ENCODE results near the gene PPIL6.
A peak's percentile ranks its signal among the peaks of the same experiment; 100 is the strongest.

PPIL6 gene

GRCh38 chr6:109441069-109441816 lies 815 bp upstream of the PPIL6 start:
- H3K27me3 ChIP-seq (replicated peaks; ENCODE audit: control insufficient read depth, insufficient read depth, low read length): no peaks in the 10 kb centered on the region
- peak; percentile 30 for TF ChIP-seq CTCF (IDR thresholded peaks at IDR 0.05; ENCODE audit: insufficient read depth, low read length, poor library complexity, severe bottlenecking)
- peaks cover 31% of the 10 kb centered on the region for H3K36me3 ChIP-seq (ENCODE audit: control insufficient read depth, insufficient read depth, low read length)
- peak overlapping the region; percentile 87 for H3K4me3 ChIP-seq (replicated peaks; ENCODE audit: low read depth, low read length)
- no peak for DNase-seq (ENCODE audit: extremely low read depth, insufficient read length)

GRCh38 chr6:109436041-109436440 lies 4.4 kb downstream of the PPIL6 start:
- no peak overlapping the region for H3K4me3 ChIP-seq (replicated peaks; ENCODE audit: low read depth, low read length)
- H3K36me3 ChIP-seq (ENCODE audit: control insufficient read depth, insufficient read depth, low read length): no peaks in the 10 kb centered on the region
- no peaks in the 10 kb centered on the region for H3K27me3 ChIP-seq (replicated peaks; ENCODE audit: control insufficient read depth, insufficient read depth, low read length)
- TF ChIP-seq CTCF (IDR thresholded peaks at IDR 0.05; ENCODE audit: insufficient read depth, low read length, poor library complexity, severe bottlenecking): no peak
- DNase-seq (ENCODE audit: extremely low read depth, insufficient read length): no peak

GRCh38 chr6:109434456-109434855 lies 6.0 kb downstream of the PPIL6 start:
- Histone ChIP-seq H3K4me3 (replicated peaks; ENCODE audit: low read depth, low read length) (no peak overlapping the region), H3K27me3 (replicated peaks; ENCODE audit: control insufficient read depth, insufficient read depth, low read length) (no peaks in the 10 kb centered on the region), H3K36me3 (ENCODE audit: control insufficient read depth, insufficient read depth, low read length) (no peaks in the 10 kb centered on the region)
- no peak for DNase-seq (ENCODE audit: extremely low read depth, insufficient read length)
- TF ChIP-seq CTCF (IDR thresholded peaks at IDR 0.05; ENCODE audit: insufficient read depth, low read length, poor library complexity, severe bottlenecking): no peak

GRCh38 chr6:109429496-109429895 lies 10.9 kb downstream of the PPIL6 start:
- DNase-seq (ENCODE audit: extremely low read depth, insufficient read length): no peak
- Histone ChIP-seq H3K4me3 (replicated peaks; ENCODE audit: low read depth, low read length) (no peak overlapping the region), H3K27me3 (replicated peaks; ENCODE audit: control insufficient read depth, insufficient read depth, low read length) (no peaks in the 10 kb centered on the region), H3K36me3 (ENCODE audit: control insufficient read depth, insufficient read depth, low read length) (no peaks in the 10 kb centered on the region)
- TF ChIP-seq CTCF (IDR thresholded peaks at IDR 0.05; ENCODE audit: insufficient read depth, low read length, poor library complexity, severe bottlenecking): no peak

GRCh38 chr6:109428889-109429477 lies 11.4 kb downstream of the PPIL6 start:
- no peak overlapping the region for H3K4me3 ChIP-seq (replicated peaks; ENCODE audit: low read depth, low read length)
- no peaks in the 10 kb centered on the region for H3K27me3 ChIP-seq (replicated peaks; ENCODE audit: control insufficient read depth, insufficient read depth, low read length)
- H3K36me3 ChIP-seq (ENCODE audit: control insufficient read depth, insufficient read depth, low read length): no peaks in the 10 kb centered on the region
- TF ChIP-seq CTCF (IDR thresholded peaks at IDR 0.05; ENCODE audit: insufficient read depth, low read length, poor library complexity, severe bottlenecking): no peak
- DNase-seq (ENCODE audit: extremely low read depth, insufficient read length): no peak

Measured in GM06990 (cell line).